MM.1S (cell line): ENCODE measurements around the gene PACRG.

ENCODE experiments used
- EZH2 ChIP-seq: fragments of 300-600 bp; sonication (generic); optimal IDR thresholded peaks from 2 replicates; pipeline ENCODE3; 2017; ENCODE audit warnings: low read depth, mild to moderate bottlenecking, antibody characterized with exemption, low read length, mixed read lengths
- EZH2phosphoT487 ChIP-seq: fragments of 300-600 bp; sonication (generic); IDR thresholded peaks from 2 replicates; pipeline ENCODE4 v1.6.1; 2018; ENCODE audit warnings: antibody characterized with exemption, low read length
- TF ChIP-seq, protein P1 (sequence below): fragments of 300-600 bp; sonication (generic); IDR thresholded peaks from 2 replicates; pipeline ENCODE4 v1.5.1; 2016; ENCODE audit warnings: antibody characterized with exemption, low read length, mixed read lengths

DNA sequence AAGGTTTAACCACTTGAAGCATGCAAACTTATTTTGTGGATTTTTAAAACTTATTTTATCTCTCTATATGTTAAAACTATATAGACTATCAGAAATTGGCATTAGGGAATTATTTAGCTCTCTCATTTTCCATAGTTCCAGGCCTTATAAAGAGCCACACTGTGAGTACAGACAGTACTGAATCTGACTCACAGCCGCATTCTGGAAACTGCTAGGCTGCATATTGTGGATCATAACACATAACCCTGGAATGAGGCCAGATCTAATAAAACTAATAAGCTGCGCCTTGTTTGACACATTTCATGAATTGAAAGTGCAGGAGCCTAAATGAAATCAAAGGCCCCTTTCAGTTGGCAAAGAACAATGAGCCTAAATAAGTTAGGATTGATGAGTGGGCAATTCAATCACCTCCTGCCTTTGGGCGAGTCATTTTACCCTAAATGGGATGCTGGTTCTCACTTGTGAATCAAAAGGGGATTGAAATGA is 308.4 kb downstream of the PACRG start:
- TF ChIP-seq, protein P1, sequence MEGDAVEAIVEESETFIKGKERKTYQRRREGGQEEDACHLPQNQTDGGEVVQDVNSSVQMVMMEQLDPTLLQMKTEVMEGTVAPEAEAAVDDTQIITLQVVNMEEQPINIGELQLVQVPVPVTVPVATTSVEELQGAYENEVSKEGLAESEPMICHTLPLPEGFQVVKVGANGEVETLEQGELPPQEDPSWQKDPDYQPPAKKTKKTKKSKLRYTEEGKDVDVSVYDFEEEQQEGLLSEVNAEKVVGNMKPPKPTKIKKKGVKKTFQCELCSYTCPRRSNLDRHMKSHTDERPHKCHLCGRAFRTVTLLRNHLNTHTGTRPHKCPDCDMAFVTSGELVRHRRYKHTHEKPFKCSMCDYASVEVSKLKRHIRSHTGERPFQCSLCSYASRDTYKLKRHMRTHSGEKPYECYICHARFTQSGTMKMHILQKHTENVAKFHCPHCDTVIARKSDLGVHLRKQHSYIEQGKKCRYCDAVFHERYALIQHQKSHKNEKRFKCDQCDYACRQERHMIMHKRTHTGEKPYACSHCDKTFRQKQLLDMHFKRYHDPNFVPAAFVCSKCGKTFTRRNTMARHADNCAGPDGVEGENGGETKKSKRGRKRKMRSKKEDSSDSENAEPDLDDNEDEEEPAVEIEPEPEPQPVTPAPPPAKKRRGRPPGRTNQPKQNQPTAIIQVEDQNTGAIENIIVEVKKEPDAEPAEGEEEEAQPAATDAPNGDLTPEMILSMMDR: no peak
- no peak for TF ChIP-seq EZH2
- TF ChIP-seq EZH2phosphoT487: no peak
